BLaER1 (cell line): ENCODE results near the gene TEN1.
A peak's percentile ranks its signal among the peaks of the same experiment; 100 is the strongest.

Source experiments
- H3K27ac ChIP-seq: shearing (Covaris generic); formaldehyde crosslinking; 2 replicates; pipeline ENCODE4 v1.8.1; 2022
- H3K27me3 ChIP-seq: shearing (Covaris generic); formaldehyde crosslinking; 2 replicates; pipeline ENCODE4 v1.8.1; 2022
- H3K36me3 ChIP-seq: shearing (Covaris generic); formaldehyde crosslinking; 2 replicates; pipeline ENCODE4 v1.8.1; 2022
- H3K4me1 ChIP-seq: shearing (Covaris generic); formaldehyde crosslinking; 2 replicates; pipeline ENCODE4 v1.8.1; 2022
- H3K4me2 ChIP-seq: shearing (Covaris generic); formaldehyde crosslinking; 2 replicates; pipeline ENCODE4 v1.8.1; 2022
- H3K4me3 ChIP-seq: shearing (Covaris generic); formaldehyde crosslinking; 2 replicates; pipeline ENCODE4 v1.8.1; 2022
- H3K9ac ChIP-seq: shearing (Covaris generic); formaldehyde crosslinking; 2 replicates; pipeline ENCODE4 v1.8.1; 2022
- H3K9me3 ChIP-seq: shearing (Covaris generic); formaldehyde crosslinking; 2 replicates; pipeline ENCODE4 v1.8.1; 2022
- H4K20me1 ChIP-seq: shearing (Covaris generic); formaldehyde crosslinking; 2 replicates; pipeline ENCODE4 v1.8.1; 2022
- Cebpa-rat ChIP-seq: shearing (Covaris generic); IDR thresholded peaks from 2 replicates; pipeline ENCODE4 v1.8.1; 2022

The TEN1 gene

GRCh38 chr17:76004750-76005262 is 25.8 kb downstream of the TEN1 start:
- no peaks in the 10 kb centered on the region for H3K9me3 ChIP-seq
- peaks cover 36% of the 10 kb centered on the region; the same call in 1 of the 2 replicates for H3K36me3 ChIP-seq
- H3K4me2 ChIP-seq = peak overlapping the region; percentile 78
- H3K4me1 ChIP-seq = peaks cover 47% of the 10 kb centered on the region
- no peaks in the 10 kb centered on the region for H4K20me1 ChIP-seq
- no peaks in the 10 kb centered on the region for H3K27me3 ChIP-seq
- H3K4me3 ChIP-seq = no peak overlapping the region
- H3K27ac ChIP-seq = peak overlapping the region; percentile 94
- TF ChIP-seq Cebpa-rat = no peak
- H3K9ac ChIP-seq = peak overlapping the region; percentile 74

- peak overlapping the region; percentile 78 for H3K4me2 ChIP-seq
- peaks cover 47% of the 10 kb centered on the region for H3K4me1 ChIP-seq
Measured at GRCh38 chr17:76005263-76006149, 26.5 kb downstream of the TEN1 start.

GRCh38 chr17:76007131-76007849 is 28.2 kb downstream of the TEN1 start:
- peaks cover 55% of the 10 kb centered on the region for H3K4me1 ChIP-seq
- TF ChIP-seq Cebpa-rat = no peak

More at GRCh38 chr17:76005263-76006149, 26.5 kb downstream of the TEN1 start:
- H3K9ac ChIP-seq = peak overlapping the region; percentile 74
- H3K27ac ChIP-seq = peak overlapping the region; percentile 94
- TF ChIP-seq Cebpa-rat = no peak
- H3K36me3 ChIP-seq = peaks cover 30% of the 10 kb centered on the region; the same call in 1 of the 2 replicates
- no peaks in the 10 kb centered on the region for H4K20me1 ChIP-seq
- no peak overlapping the region for H3K4me3 ChIP-seq
- H3K9me3 ChIP-seq = no peaks in the 10 kb centered on the region
- no peaks in the 10 kb centered on the region for H3K27me3 ChIP-seq

GRCh38 chr17:76007850-76008165 is 28.8 kb downstream of the TEN1 start:
- Histone ChIP-seq H3K4me2 (no peak overlapping the region), H3K9ac (no peak overlapping the region), H3K36me3 (peaks cover 16% of the 10 kb centered on the region; the same call in 1 of the 2 replicates), H3K27me3 (no peaks in the 10 kb centered on the region), H3K9me3 (no peaks in the 10 kb centered on the region), H3K4me3 (no peak overlapping the region), H3K27ac (peak overlapping the region; percentile 22; the same call in 1 of the 2 replicates), H4K20me1 (no peaks in the 10 kb centered on the region), H3K4me1 (peaks cover 55% of the 10 kb centered on the region)
- TF ChIP-seq Cebpa-rat = no peak

More at GRCh38 chr17:76007131-76007849, 28.2 kb downstream of the TEN1 start:
- Histone ChIP-seq H4K20me1 (no peaks in the 10 kb centered on the region), H3K27me3 (no peaks in the 10 kb centered on the region), H3K4me2 (no peak overlapping the region), H3K9ac (0 out of 2 replicates have a peak overlapping the region, but pooled peaks have one; percentile 74), H3K9me3 (no peaks in the 10 kb centered on the region), H3K36me3 (peaks cover 21% of the 10 kb centered on the region; the same call in 1 of the 2 replicates), H3K4me3 (no peak overlapping the region), H3K27ac (peak overlapping the region; percentile 94)

GRCh38 chr17:76008208-76008607 is 29.2 kb downstream of the TEN1 start:
- Histone ChIP-seq H3K4me1 (peaks cover 55% of the 10 kb centered on the region), H3K9me3 (no peaks in the 10 kb centered on the region), H4K20me1 (no peaks in the 10 kb centered on the region), H3K4me2 (no peak overlapping the region), H3K4me3 (no peak overlapping the region), H3K36me3 (peaks cover 12% of the 10 kb centered on the region; the same call in 1 of the 2 replicates), H3K27me3 (no peaks in the 10 kb centered on the region), H3K9ac (no peak overlapping the region), H3K27ac (peak overlapping the region; percentile 22; the same call in 1 of the 2 replicates)
- TF ChIP-seq Cebpa-rat = no peak

- H3K4me1 ChIP-seq = peaks cover 56% of the 10 kb centered on the region
- no peak overlapping the region for H3K9ac ChIP-seq
- no peak overlapping the region for H3K4me2 ChIP-seq
- H3K27me3 ChIP-seq = no peaks in the 10 kb centered on the region
- TF ChIP-seq Cebpa-rat = no peak
- H3K9me3 ChIP-seq = no peaks in the 10 kb centered on the region
- no peak overlapping the region for H3K4me3 ChIP-seq
- H4K20me1 ChIP-seq = no peaks in the 10 kb centered on the region
- 0 out of 2 replicates have a peak, but pooled peaks cover 7% of the 10 kb centered on the region for H3K36me3 ChIP-seq
- H3K27ac ChIP-seq = 0 out of 2 replicates have a peak overlapping the region, but pooled peaks have one; percentile 22
Measured at GRCh38 chr17:76008630-76009425, 29.8 kb downstream of the TEN1 start.

- no peak overlapping the region for H3K9ac ChIP-seq
- H3K4me1 ChIP-seq = peaks cover 58% of the 10 kb centered on the region
- H3K4me3 ChIP-seq = no peak overlapping the region
- H3K27ac ChIP-seq = peak overlapping the region; percentile 66
- H4K20me1 ChIP-seq = no peaks in the 10 kb centered on the region
- H3K4me2 ChIP-seq = peak overlapping the region; percentile 46; the same call in 1 of the 2 replicates
- H3K27me3 ChIP-seq = no peaks in the 10 kb centered on the region
- TF ChIP-seq Cebpa-rat = no peak
- 0 out of 2 replicates have a peak, but pooled peaks cover 2% of the 10 kb centered on the region for H3K36me3 ChIP-seq
- H3K9me3 ChIP-seq = no peaks in the 10 kb centered on the region
Measured at GRCh38 chr17:76009447-76009846, 30.4 kb downstream of the TEN1 start.

- no peaks in the 10 kb centered on the region for H4K20me1 ChIP-seq
- no peaks in the 10 kb centered on the region for H3K9me3 ChIP-seq
- peak overlapping the region; percentile 66 for H3K27ac ChIP-seq
- no peak overlapping the region for H3K4me3 ChIP-seq
- no peaks in the 10 kb centered on the region for H3K36me3 ChIP-seq
- H3K4me2 ChIP-seq = peak overlapping the region; percentile 46
- H3K4me1 ChIP-seq = peaks cover 58% of the 10 kb centered on the region
- TF ChIP-seq Cebpa-rat = no peak
- peak overlapping the region; percentile 46; the same call in 1 of the 2 replicates for H3K9ac ChIP-seq
- H3K27me3 ChIP-seq = no peaks in the 10 kb centered on the region
Measured at GRCh38 chr17:76009969-76010661, 31.1 kb downstream of the TEN1 start.
